D721Med (cell line): ENCODE results near the gene UNC5B.

ENCODE experiments used
- DNase-seq: peaks from one replicate; pipeline ENCODE4 v3.0.0; 2011; ENCODE audit warnings: low spot score; ENCODE audit not compliant: insufficient read length
- FAIRE-seq: peaks from 2 replicates; lab custom pipeline; 2011; peaks lifted over from hg19 to GRCh38; lab: Jason Lieb, UNC
- CTCF ChIP-seq: IDR thresholded peaks from 2 replicates; pipeline ENCODE4 v1.5.1; 2012; ENCODE audit warnings: mild to moderate bottlenecking, control low read depth; ENCODE audit not compliant: insufficient read depth; ENCODE audit errors: missing control alignments

The UNC5B gene

GRCh38 chr10:71245420-71246325, 33.3 kb downstream of the UNC5B start:
- FAIRE-seq (no peak), DNase-seq (no peak)
- TF ChIP-seq CTCF: no peak

- DNase-seq (no peak), FAIRE-seq (no peak)
- no peak for TF ChIP-seq CTCF
Observed at GRCh38 chr10:71246591-71247413, 34.4 kb downstream of the UNC5B start.

- no peak for DNase-seq
- no peak for FAIRE-seq
Observed at GRCh38 chr10:71247414-71247705, 35.0 kb downstream of the UNC5B start.

GRCh38 chr10:71247804-71248203, 35.4 kb downstream of the UNC5B start:
- DNase-seq (no peak), FAIRE-seq (no peak)
- TF ChIP-seq CTCF: no peak

More at GRCh38 chr10:71247414-71247705, 35.0 kb downstream of the UNC5B start:
- no peak for TF ChIP-seq CTCF

GRCh38 chr10:71248210-71248609, 35.8 kb downstream of the UNC5B start:
- FAIRE-seq (no peak), DNase-seq (no peak)
- no peak for TF ChIP-seq CTCF

GRCh38 chr10:71249996-71250395, 37.6 kb downstream of the UNC5B start:
- DNase-seq (no peak), FAIRE-seq (no peak)
- TF ChIP-seq CTCF: no peak
